ENCODE data around the gene KRT6C. TPM values are rescaled to one million over a fixed set of nuclear protein-coding genes. Genes with fewer than 3 reads are reported as not detected.

Gene KRT6C
- total and polyA plus RNA-seq, 2 experiments from 2014 or later, result not detected

- no peak overlapping the region for H3K4me3 ChIP-seq
- Mint-ChIP-seq H3K9me3 (no peaks in the 10 kb centered on the region; the same call in 2 of the 3 replicates), H3K4me3 (no peak overlapping the region), H3K27ac (no peak overlapping the region), H3K4me1 (peaks cover 13% of the 10 kb centered on the region), H3K27me3 (ENCODE audit: insufficient read depth, low read depth, poor library complexity) (peaks cover 1% of the 10 kb centered on the region), H3K36me3 (ENCODE audit: low read depth) (no peaks in the 10 kb centered on the region)
- H3K9me2 ChIP-seq (ENCODE audit: insufficient read depth), result no peaks in the 10 kb centered on the region
- no peaks in the 10 kb centered on the region for H3K4me1 ChIP-seq (ENCODE audit: insufficient read depth)
- H3K27me3 ChIP-seq (ENCODE audit: insufficient read depth), result no peaks in the 10 kb centered on the region
- no peak overlapping the region for H2AFZ ChIP-seq
- ATAC-seq (no peak), DNase-seq (ENCODE audit: low spot score) (no peak)
- H3K27ac ChIP-seq (ENCODE audit: low read depth), result no peak overlapping the region
- no peak overlapping the region for H3K4me2 ChIP-seq
- H3K79me2 ChIP-seq (replicated peaks; ENCODE audit: insufficient read depth), result no peaks in the 10 kb centered on the region
- no peaks in the 10 kb centered on the region for H3K36me3 ChIP-seq (ENCODE audit: insufficient read depth)
- H3F3A ChIP-seq (replicated peaks; ENCODE audit: low read depth), result no peaks in the 10 kb centered on the region
- no peak for TF ChIP-seq CREB1 (CRISPR knock-in tag; IDR thresholded peaks at IDR 0.05; ENCODE audit: low read depth)
- no peak for TF ChIP-seq ETS1 (IDR thresholded peaks at IDR 0.05)
- no peak for TF ChIP-seq EZH2phosphoT487 (IDR thresholded peaks at IDR 0.05; ENCODE audit: unreplicated experiment)
- no peak for TF ChIP-seq STAT1 (IDR thresholded peaks at IDR 0.05; ENCODE audit: unreplicated experiment)
- no peak for TF ChIP-seq CTCF (conservative IDR thresholded peaks at IDR 0.05; ENCODE audit: low read depth in 2 of 2)
- no peak for TF ChIP-seq ZNF462 (CRISPR knock-in tag; IDR thresholded peaks at IDR 0.05)
- TF ChIP-seq ZNF331 (CRISPR knock-in tag; IDR thresholded peaks at IDR 0.05; ENCODE audit: low read depth), result no peak
- TF ChIP-seq POLR2AphosphoS5 (IDR thresholded peaks at IDR 0.05; ENCODE audit: low read depth), result no peak
- TF ChIP-seq EZH2 (IDR thresholded peaks at IDR 0.05; ENCODE audit: low read depth, unreplicated experiment), result no peak
- TF ChIP-seq ZNF114 (CRISPR knock-in tag; IDR thresholded peaks at IDR 0.05), result no peak
- no peak for TF ChIP-seq REST (IDR thresholded peaks at IDR 0.05; ENCODE audit: unreplicated experiment)
- TF ChIP-seq JUNB (IDR thresholded peaks at IDR 0.05; ENCODE audit: unreplicated experiment), result no peak
- no peak for TF ChIP-seq NANOG (IDR thresholded peaks at IDR 0.05; ENCODE audit: borderline replicate concordance)
- no peaks in the 10 kb centered on the region for H4K20me1 ChIP-seq (replicated peaks; ENCODE audit: insufficient read depth)
Observed at GRCh38 chr12:52458861-52459260, 14.7 kb downstream of the KRT6C start.

Data from GM23338 (cell line).